ENCODE results near the gene DDI2. TPM values are rescaled to one million over a fixed set of nuclear protein-coding genes. Genes with fewer than 3 reads are reported as not detected.

The DDI2 gene
- total and polyA plus RNA-seq, 2 experiments from 2014 or later: 5.6 to 27.4 TPM

DNA sequence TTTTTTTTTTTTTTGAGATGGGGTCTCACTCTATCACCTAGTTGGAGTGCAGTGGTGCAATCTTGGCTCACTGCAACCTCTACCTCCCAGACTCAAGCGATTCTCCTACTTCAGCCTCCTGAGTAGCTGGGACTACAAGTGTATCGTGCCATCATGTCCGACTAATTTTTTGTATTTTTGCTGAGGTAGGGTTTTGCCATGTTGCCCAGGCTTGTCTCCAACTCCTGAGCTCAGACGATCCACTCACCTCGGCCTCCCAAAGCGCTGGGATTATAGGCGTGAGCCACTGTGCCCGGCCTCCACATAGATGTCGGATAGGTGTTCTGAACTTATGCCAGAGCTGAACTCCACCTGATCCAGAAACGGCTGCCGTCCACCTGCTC is 87.9 kb downstream of the DDI2 start:
- Histone ChIP-seq H2AFZ (no peak overlapping the region), H3K4me2 (no peak overlapping the region), H3K9me2 (replicated peaks; ENCODE audit: insufficient read depth) (no peaks in the 10 kb centered on the region), H3K4me1 (ENCODE audit: insufficient read depth) (peaks cover 14% of the 10 kb centered on the region), H3K4me3 (no peak overlapping the region), H3K27me3 (no peaks in the 10 kb centered on the region), H3K36me3 (replicated peaks; ENCODE audit: insufficient read depth, low read depth) (no peaks in the 10 kb centered on the region), H4K20me1 (ENCODE audit: insufficient read depth, poor library complexity, severe bottlenecking) (no peaks in the 10 kb centered on the region), H3K27ac (no peak overlapping the region), H3K79me2 (peaks cover 89% of the 10 kb centered on the region), H3K9me3 (ENCODE audit: low read depth) (no peaks in the 10 kb centered on the region)
- 95% methylated on average over 11 of the region's 11 CpGs for WGBS (ENCODE audit: low lambda C conversion rate, missing lambda C conversion rate)
- DNase-seq (ENCODE audit: low spot score): no peak
- TF ChIP-seq, protein P1, sequence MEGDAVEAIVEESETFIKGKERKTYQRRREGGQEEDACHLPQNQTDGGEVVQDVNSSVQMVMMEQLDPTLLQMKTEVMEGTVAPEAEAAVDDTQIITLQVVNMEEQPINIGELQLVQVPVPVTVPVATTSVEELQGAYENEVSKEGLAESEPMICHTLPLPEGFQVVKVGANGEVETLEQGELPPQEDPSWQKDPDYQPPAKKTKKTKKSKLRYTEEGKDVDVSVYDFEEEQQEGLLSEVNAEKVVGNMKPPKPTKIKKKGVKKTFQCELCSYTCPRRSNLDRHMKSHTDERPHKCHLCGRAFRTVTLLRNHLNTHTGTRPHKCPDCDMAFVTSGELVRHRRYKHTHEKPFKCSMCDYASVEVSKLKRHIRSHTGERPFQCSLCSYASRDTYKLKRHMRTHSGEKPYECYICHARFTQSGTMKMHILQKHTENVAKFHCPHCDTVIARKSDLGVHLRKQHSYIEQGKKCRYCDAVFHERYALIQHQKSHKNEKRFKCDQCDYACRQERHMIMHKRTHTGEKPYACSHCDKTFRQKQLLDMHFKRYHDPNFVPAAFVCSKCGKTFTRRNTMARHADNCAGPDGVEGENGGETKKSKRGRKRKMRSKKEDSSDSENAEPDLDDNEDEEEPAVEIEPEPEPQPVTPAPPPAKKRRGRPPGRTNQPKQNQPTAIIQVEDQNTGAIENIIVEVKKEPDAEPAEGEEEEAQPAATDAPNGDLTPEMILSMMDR (IDR thresholded peaks at IDR 0.05; ENCODE audit: poor library complexity): no peak
- TF ChIP-seq EZH2phosphoT487 (IDR thresholded peaks at IDR 0.05; ENCODE audit: low read depth, severe bottlenecking, unreplicated experiment): no peak
- no peak for TF ChIP-seq EZH2 (IDR thresholded peaks at IDR 0.05; ENCODE audit: borderline replicate concordance)

DNA sequence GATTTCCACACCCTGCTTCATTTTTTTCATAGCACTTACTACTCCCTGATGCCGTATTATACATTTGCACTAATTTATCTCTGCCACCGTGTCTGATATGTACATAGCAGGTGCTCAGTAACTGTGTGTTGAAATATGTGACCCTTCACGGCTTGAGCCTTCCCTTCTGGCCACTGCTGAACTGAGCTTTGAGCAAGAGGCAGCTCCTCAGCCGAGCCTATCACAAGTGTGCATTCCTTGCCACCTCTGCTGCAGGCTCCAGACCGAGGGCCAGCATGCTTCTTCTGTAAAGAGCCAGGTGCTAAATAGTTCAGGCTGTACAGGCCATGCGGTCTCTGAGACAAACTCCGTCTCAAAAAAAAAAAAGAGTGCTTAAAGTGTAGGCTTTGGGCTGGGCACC is 89.5 kb downstream of the DDI2 start:
- DNase-seq (ENCODE audit: low spot score): no peak
- Histone ChIP-seq H3K27ac (no peak overlapping the region), H3K9me3 (ENCODE audit: low read depth) (no peaks in the 10 kb centered on the region), H3K9me2 (replicated peaks; ENCODE audit: insufficient read depth) (no peaks in the 10 kb centered on the region), H3K79me2 (peaks cover 89% of the 10 kb centered on the region), H2AFZ (no peak overlapping the region), H3K4me2 (no peak overlapping the region), H4K20me1 (ENCODE audit: insufficient read depth, poor library complexity, severe bottlenecking) (peaks cover 6% of the 10 kb centered on the region), H3K4me3 (no peak overlapping the region), H3K4me1 (ENCODE audit: insufficient read depth) (peaks cover 14% of the 10 kb centered on the region), H3K27me3 (no peaks in the 10 kb centered on the region), H3K36me3 (replicated peaks; ENCODE audit: insufficient read depth, low read depth) (no peaks in the 10 kb centered on the region)
- TF ChIP-seq, protein P1 (IDR thresholded peaks at IDR 0.05; ENCODE audit: poor library complexity): no peak
- TF ChIP-seq EZH2phosphoT487 (IDR thresholded peaks at IDR 0.05; ENCODE audit: low read depth, severe bottlenecking, unreplicated experiment): no peak
- no peak for TF ChIP-seq EZH2 (IDR thresholded peaks at IDR 0.05; ENCODE audit: borderline replicate concordance)
- WGBS (ENCODE audit: low lambda C conversion rate, missing lambda C conversion rate): 72% methylated on average over 7 of the region's 7 CpGs

DNA sequence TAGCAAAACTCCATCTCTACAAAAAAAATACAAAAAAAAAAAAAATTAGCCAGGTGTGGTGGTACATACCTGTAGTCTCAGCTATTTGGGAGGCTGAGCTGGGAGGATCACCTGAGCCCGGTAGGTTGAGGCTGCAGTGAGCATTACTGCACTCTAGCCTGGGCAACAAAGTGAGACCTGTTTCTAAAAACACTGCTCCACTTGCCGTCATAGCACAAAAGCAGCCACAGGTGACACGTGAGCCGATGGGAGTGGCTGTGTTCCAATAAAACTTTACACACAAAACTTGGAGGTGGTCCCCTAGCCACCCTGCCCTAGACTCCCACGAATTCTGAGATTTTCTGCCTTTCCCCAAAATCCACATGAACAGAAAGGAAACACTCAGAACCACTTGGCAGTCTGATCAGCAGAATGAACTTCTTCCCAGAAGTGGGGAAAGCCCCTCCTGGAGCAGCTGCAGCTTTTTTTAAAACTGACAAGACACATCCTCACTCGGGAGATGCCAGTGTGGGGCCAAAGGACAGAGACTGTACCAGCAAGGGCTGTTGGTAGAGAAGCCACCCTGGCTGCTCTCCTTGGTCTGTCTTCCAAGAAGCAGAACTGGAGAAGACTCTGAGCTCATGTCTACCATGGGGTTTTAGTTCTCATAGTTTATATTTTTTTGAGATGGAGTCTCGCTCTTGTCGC is 90.1 kb downstream of the DDI2 start:
- no peaks in the 10 kb centered on the region for H3K9me2 ChIP-seq (replicated peaks; ENCODE audit: insufficient read depth)
- H3K79me2 ChIP-seq: peaks cover 89% of the 10 kb centered on the region
- peaks cover 6% of the 10 kb centered on the region for H4K20me1 ChIP-seq (ENCODE audit: insufficient read depth, poor library complexity, severe bottlenecking)
- DNase-seq (ENCODE audit: low spot score): no peak
- no peak overlapping the region for H3K4me2 ChIP-seq
- H3K4me1 ChIP-seq (ENCODE audit: insufficient read depth): peaks cover 14% of the 10 kb centered on the region
- H3K27ac ChIP-seq: no peak overlapping the region
- H3K4me3 ChIP-seq: no peak overlapping the region
- H3K27me3 ChIP-seq: no peaks in the 10 kb centered on the region
- TF ChIP-seq, protein P1 (IDR thresholded peaks at IDR 0.05; ENCODE audit: poor library complexity): no peak
- TF ChIP-seq EZH2phosphoT487 (IDR thresholded peaks at IDR 0.05; ENCODE audit: low read depth, severe bottlenecking, unreplicated experiment): no peak
- TF ChIP-seq EZH2 (IDR thresholded peaks at IDR 0.05; ENCODE audit: borderline replicate concordance): no peak
- H3K9me3 ChIP-seq (ENCODE audit: low read depth): no peaks in the 10 kb centered on the region
- H2AFZ ChIP-seq: no peak overlapping the region
- WGBS (ENCODE audit: low lambda C conversion rate, missing lambda C conversion rate): 89% methylated on average over 8 of the region's 8 CpGs
- no peaks in the 10 kb centered on the region for H3K36me3 ChIP-seq (replicated peaks; ENCODE audit: insufficient read depth, low read depth)
